HG03175 (cell line): ENCODE results near the gene ITPK1.

Experiments
- ATAC-seq: cut with Tn5 transposase; IDR thresholded peaks from one replicate; pipeline ENCODE4 v1.9.1; 2021; ENCODE audit warnings: mild to moderate bottlenecking, moderate library complexity; ENCODE audit not compliant: unreplicated experiment

Gene ITPK1

GRCh38 chr14:92944976-92945375 is 170.7 kb downstream of the ITPK1 start:
- no peak for ATAC-seq

DNA sequence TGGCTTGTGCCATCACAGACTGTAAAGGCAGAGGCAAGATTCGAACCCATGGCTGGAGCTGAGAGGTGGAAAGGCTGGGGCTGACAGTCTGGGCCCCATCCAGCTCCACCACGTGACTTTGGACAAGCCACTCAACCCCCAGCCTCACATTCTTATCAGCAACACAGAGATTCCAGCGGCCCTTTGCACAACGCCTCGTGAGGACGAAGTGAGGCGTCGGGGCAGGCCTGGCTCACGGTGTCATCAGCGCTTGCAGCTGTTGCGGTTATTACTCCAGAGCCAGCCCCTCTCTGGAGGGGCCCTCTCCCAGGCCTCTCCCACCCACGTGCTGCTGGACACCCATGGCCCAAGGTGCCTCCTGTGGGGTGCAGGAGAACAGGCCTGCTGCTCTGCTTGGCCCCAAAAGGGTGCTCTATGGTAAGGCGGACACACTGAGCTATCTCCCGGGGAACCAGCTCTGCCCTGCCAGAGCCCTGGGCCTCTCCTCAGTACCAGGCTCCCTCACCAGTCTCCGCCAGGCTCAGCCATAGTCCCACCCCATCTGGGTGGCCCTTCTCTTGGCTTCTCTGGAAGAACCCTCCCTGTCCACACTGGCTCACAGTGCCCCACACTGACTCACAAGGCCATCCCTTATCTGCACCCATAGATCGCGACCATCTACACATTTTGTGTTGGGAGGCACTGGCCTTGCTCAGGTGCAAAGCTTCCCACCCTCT is 171.7 kb downstream of the ITPK1 start:
- ATAC-seq, result no peak

DNA sequence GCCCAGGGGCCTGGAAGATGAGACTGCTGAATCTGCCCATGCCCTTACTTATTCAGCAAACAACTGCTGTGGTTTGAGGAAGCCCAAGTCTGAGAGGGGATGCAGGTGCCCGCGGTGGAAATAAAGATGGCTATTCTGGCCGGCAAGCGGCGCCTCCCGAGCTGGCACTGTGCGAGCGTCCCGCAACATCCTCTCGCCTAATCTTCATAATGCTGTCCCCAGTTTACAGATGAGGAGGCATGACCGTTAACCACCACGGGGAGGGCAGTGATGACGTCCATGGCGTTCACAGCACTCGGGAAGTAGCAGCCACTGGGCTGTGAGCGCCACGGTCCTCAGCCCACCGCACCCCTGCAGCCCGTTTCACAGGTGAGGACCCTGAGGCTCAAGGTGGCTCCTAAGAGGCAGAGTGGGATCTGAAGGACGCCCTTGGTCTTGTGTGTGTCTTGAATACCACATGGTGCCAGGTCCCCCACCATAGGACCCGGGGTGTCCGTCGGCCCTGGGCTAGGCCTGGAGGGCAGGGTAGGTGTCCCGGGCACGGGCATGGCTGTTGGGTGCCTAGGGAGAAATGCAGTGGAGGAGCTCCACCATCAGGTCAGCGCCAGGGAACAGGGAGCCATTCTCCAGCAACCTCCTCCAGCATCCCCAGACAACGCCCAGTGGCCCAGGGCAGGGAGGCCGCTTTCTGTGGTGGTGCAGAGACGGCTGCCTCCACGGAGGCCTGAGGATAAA is 172.6 kb downstream of the ITPK1 start:
- ATAC-seq, result no peak

GRCh38 chr14:92942576-92942975 is 173.1 kb downstream of the ITPK1 start:
- ATAC-seq, result no peak

DNA sequence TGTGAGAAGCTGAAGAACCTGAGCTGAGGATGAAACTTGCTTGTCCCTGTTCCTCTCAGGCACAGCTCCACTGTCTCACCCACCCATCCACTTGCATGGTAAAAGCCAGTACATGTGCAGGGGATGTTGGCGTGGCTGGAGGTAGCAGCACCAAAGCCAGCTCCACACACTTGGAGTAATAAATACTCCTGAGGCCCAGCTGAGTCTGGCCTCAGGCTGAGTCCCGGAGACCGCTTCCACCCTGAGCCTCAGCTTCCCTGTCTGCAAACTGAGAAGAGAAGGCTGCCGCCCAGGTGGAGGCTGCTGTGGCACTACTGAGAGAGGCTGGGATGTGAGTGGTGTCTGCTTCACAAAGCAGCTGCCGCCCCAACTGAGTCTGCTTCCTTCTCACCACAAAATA is 173.6 kb downstream of the ITPK1 start:
- ATAC-seq, result no peak

DNA sequence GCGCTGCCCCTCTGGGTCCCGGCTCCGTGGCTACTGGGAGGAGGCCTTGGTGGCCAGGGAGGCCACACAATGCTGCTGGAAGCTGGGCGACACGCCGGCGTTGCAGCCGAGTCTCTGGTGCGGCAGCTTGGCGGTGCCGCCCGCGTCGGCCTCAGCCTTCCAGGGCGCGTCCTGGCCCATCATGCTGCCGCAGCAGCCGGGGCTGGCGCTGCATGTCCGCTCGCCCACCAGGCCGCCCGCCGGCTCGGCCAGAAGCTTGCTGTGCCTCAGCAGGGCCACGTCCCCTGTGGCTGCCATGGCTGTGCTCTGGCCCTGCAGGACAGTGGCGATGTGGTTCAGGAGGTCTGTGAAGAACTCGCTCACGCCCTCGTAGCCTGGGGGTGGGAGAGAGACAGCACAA is 174.2 kb downstream of the ITPK1 start:
- no peak for ATAC-seq

GRCh38 chr14:92940543-92940942 is 175.2 kb downstream of the ITPK1 start:
- ATAC-seq, result no peak

- ATAC-seq, result no peak
Observed at GRCh38 chr14:92939699-92940098, 176.0 kb downstream of the ITPK1 start.

DNA sequence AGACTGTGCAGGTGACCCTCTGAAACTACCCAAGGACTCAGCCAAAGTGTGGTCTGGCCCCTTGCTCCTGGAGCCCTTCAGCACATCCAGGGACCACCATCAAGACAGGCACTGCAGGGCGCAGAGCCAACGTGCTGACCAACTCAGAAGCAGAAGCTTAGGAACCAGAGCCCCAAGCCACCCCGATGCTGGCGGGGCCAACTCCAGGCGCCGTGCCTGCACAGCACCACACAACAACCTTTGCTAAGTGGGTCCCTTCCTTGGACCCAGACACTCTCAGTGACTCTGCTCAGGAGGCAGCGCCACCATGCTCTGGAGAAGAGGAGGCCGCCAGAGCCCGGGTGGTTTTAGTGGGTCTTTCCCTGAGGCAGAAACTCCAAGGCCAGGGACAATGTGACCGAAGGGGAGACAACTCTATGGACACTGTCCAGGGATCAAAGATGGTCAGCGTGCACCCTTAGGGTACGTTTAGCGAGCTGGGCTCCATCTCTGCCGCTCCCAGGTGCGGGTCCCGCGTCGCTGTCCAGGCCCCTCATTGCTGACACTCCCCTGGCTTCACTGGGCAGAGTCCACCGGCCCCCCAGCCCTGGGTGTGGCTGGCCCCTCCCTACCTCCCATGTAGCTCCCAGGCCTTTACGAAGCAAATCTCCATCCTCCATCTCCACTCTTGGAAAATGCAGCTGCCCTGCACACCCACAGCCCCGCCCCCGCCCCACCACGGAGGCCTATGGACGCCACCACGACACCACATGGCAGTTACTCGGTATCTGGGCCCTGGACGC is 176.6 kb downstream of the ITPK1 start:
- no peak for ATAC-seq

- no peak for ATAC-seq
Observed at GRCh38 chr14:92938235-92938875, 177.4 kb downstream of the ITPK1 start.

- ATAC-seq, result no peak
Observed at GRCh38 chr14:92937051-92937937, 178.4 kb downstream of the ITPK1 start.

DNA sequence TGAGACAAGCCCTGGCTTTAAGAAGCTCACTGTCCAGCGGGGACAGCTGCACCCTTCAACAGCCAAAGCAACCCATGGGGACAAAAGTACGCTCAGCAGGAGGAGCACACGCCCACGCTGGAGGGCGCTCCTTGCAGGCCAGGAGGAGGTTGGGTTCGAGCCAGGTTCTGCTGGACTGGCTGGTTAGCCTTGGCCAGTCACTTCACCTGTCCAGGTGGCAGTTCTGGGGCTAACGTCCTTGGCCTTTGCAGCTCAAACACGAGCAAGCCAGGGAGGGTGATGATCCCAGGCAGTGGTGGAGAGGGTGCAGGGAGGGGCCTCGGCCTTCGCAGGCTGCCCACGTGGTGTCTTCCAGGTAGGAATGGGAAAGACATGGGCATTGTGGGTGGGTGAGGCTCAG is 179.6 kb downstream of the ITPK1 start:
- no peak for ATAC-seq

DNA sequence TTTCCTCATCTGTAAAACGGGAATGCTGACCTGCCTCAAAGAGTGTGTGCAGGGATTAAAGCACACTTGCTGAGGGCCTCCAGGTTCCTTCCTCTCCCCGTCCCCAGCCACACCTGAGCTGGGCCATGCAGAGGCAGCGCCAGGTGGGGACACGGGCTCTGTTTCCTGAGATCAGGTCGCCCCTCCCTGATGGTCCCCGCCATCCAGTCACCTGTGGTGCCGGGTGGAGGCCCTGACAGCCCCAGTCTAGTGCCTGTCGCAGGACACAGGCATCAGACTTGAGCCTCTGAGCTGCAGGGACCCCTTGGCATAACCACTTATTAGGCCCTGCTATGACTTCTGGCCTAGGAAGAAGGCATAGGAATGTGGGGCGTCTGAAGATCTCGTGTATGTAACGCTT is 180.3 kb downstream of the ITPK1 start:
- no peak for ATAC-seq

DNA sequence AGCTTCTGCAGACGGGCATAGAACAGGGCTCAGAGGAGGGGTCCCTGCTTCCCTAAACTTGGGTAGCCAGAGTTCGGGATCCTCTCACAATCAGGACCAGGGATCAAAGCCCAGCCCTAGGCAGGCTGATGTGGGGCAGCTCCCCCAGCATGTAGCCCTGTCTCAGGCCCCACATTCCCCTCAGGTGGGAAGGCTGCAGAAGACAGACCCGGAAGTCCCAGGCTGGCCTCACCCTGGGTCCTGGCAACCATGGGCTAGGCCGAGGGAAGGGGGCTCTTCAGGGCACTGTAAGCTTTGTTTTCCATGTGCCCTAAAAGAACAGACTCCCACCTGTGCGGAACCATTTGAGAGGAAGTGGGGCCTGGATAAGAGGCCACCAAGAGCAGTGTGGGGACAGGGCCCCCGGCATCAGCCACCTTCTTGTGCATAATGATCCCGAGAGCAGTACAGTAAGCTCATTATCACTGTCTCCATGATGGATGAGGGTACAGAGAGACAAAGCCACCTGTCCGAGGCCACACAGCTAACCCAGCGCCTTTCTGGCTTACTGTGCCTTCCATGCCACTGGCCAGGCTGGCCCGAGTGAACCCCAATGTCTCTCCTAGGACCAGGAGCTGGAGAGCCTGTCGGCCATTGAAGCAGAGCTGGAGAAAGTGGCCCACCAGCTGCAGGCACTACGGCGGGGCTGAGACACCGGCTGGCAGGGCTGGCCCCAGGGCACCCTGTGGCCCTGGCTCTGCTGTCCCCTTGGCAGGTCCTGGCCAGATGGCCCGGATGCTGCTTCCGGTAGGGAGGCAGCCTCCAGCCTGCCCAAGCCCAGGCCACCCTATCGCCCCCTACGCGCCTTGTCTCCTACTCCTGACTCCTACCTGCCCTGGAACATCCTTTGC is 181.3 kb downstream of the ITPK1 start:
- ATAC-seq, result no peak

DNA sequence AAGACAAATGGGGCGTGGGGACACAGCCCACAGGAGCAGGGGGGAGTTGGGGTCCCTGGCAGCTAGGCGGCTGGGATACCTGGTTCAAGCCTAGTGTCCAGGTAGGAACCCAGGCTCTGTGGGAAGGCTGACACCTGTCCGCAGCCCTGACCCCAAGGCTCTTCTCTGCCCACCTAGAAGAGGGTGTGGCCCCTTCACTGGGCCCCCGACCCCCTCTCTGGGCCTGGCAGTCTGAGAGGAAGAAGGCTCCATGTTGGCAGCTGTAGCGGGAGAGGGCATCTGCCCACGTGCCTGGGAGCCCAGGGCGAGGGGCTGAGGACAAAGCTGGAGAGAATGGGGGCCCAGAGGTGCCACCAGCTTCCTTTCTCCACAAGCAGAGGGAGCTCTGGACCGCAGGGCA is 182.2 kb downstream of the ITPK1 start:
- ATAC-seq, result no peak

DNA sequence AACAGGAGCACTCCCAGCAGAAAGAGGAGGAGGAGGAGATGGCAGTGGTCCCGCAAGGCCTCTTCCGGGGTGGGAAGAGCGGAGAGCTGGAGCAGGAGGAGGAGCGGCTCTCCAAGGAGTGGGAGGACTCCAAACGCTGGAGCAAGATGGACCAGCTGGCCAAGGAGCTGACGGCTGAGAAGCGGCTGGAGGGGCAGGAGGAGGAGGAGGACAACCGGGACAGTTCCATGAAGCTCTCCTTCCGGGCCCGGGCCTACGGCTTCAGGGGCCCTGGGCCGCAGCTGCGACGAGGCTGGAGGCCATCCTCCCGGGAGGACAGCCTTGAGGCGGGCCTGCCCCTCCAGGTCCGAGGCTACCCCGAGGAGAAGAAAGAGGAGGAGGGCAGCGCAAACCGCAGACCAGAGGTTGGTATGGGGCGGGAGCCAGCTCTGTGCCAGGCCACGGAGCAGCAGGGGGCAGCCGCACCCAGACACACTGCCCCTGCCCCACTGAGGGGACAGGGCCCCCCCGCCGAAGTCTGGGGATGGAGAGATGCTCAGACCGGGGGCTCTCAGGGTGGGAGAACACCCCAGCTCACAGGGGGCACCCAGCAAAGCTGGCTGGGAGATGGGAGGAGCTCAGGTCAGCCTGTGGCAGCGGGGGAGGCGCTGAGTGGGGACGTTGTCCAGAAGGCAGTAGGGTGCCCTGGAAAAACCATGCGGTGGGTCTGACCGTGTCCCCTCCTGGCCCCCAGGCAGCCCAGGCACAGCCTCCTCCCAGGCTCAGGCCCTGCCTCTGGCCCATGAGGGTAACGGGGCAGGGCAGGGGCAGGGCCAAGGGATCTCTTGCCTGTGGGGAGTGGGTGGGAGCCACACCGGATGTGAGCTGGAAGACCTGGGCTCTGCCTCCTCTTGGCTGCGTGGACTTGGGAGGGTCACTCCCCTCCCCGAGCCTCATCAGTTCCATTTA is 183.0 kb downstream of the ITPK1 start:
- ATAC-seq, result no peak

DNA sequence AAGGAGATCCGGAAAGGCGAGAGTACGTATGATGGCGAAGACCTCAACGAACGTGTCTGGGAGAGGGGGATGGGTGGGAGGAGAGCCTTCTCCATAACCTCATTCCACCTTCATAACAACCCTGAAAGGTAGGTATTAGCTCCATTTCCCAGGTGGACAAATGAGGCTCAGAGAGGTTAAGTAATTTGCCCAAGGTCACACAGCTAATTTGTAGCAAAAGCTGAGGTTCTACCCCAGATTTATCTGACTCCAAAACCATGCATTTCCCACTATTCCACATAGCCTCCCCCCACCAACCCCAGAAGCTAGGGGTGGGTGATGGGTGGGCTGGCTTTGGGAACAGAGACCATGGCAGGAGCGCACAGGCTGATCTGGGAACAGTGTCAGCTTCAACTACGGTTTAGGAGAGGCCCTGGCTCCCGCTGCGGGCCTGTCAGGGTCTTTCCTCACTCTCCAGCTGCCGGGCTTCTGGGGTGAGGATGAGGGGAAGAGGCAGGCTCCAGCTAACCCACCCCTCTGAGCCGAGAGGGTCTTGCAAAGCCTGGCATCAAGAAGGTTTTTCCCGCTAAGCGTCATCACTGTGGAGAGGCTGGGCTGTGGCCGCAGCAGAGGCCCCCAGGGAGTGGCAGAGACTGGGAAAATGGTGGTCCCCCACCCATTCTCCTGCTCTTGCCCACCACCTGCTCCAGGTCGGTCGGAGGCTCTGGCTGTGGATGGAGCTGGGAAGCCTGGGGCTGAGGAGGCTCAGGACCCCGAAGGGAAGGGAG is 183.9 kb downstream of the ITPK1 start:
- no peak for ATAC-seq
